ENCODE data around the gene TBX4. TPM values are rescaled to one million over a fixed set of nuclear protein-coding genes. Genes with fewer than 3 reads are reported as not detected.

The TBX4 gene
- total and polyA plus RNA-seq, 2 experiments from 2014 or later, result 13.9 to 15.4 TPM

- H4K20me1 ChIP-seq (ENCODE audit: insufficient read depth, poor library complexity, severe bottlenecking), result no peaks in the 10 kb centered on the region
- TF ChIP-seq EZH2phosphoT487 (IDR thresholded peaks at IDR 0.05; ENCODE audit: low read depth, severe bottlenecking, unreplicated experiment) (no peak), EZH2 (IDR thresholded peaks at IDR 0.05; ENCODE audit: borderline replicate concordance) (no peak), CTCF (IDR thresholded peaks at IDR 0.05; ENCODE audit: poor library complexity) (no peak)
- peaks cover 3% of the 10 kb centered on the region for H3K27me3 ChIP-seq
These were observed 12.6 kb downstream of the TBX4 start for GRCh38 chr17:61464843-61465180.

GRCh38 chr17:61465550-61466237 is 13.5 kb downstream of the TBX4 start:
- H3K79me2 ChIP-seq, result peaks cover 67% of the 10 kb centered on the region
- no peaks in the 10 kb centered on the region for H3K36me3 ChIP-seq (replicated peaks; ENCODE audit: insufficient read depth, low read depth)
- H3K27me3 ChIP-seq, result no peaks in the 10 kb centered on the region
- no peak for TF ChIP-seq EZH2phosphoT487 (IDR thresholded peaks at IDR 0.05; ENCODE audit: low read depth, severe bottlenecking, unreplicated experiment)
- TF ChIP-seq EZH2 (IDR thresholded peaks at IDR 0.05; ENCODE audit: borderline replicate concordance), result no peak
- no peak for TF ChIP-seq CTCF (IDR thresholded peaks at IDR 0.05; ENCODE audit: poor library complexity)
- WGBS (ENCODE audit: low lambda C conversion rate, missing lambda C conversion rate), result 79% methylated on average over 17 of the region's 17 CpGs
- H2AFZ ChIP-seq, result no peak overlapping the region
- H4K20me1 ChIP-seq (ENCODE audit: insufficient read depth, poor library complexity, severe bottlenecking), result no peaks in the 10 kb centered on the region
- no peaks in the 10 kb centered on the region for H3K9me3 ChIP-seq (ENCODE audit: low read depth)
- no peak overlapping the region for H3K4me3 ChIP-seq
- H3K27ac ChIP-seq, result peak overlapping the region; percentile 60
- H3K4me1 ChIP-seq (ENCODE audit: insufficient read depth), result peaks cover 50% of the 10 kb centered on the region
- H3K9me2 ChIP-seq (replicated peaks; ENCODE audit: insufficient read depth), result no peaks in the 10 kb centered on the region
- no peak overlapping the region for H3K4me2 ChIP-seq
- no peak for DNase-seq (ENCODE audit: low spot score)

More at GRCh38 chr17:61464843-61465180, 12.6 kb downstream of the TBX4 start:
- Histone ChIP-seq H3K36me3 (replicated peaks; ENCODE audit: insufficient read depth, low read depth) (no peaks in the 10 kb centered on the region), H2AFZ (no peak overlapping the region), H3K4me3 (no peak overlapping the region), H3K79me2 (peaks cover 65% of the 10 kb centered on the region), H3K9me3 (ENCODE audit: low read depth) (no peaks in the 10 kb centered on the region), H3K4me1 (ENCODE audit: insufficient read depth) (peaks cover 59% of the 10 kb centered on the region), H3K27ac (peak overlapping the region; percentile 98), H3K9me2 (replicated peaks; ENCODE audit: insufficient read depth) (no peaks in the 10 kb centered on the region), H3K4me2 (no peak overlapping the region)
- 44% methylated on average over 3 of the region's 3 CpGs for WGBS (ENCODE audit: low lambda C conversion rate, missing lambda C conversion rate)
- no peak for DNase-seq (ENCODE audit: low spot score)

GRCh38 chr17:61466246-61466645 is 14.0 kb downstream of the TBX4 start:
- peaks cover 45% of the 10 kb centered on the region for H3K4me1 ChIP-seq (ENCODE audit: insufficient read depth)
- H3K4me2 ChIP-seq, result no peak overlapping the region
- WGBS (ENCODE audit: low lambda C conversion rate, missing lambda C conversion rate), result 92% methylated on average over 7 of the region's 7 CpGs

More at GRCh38 chr17:61466246-61466645, 14.0 kb downstream of the TBX4 start:
- TF ChIP-seq EZH2phosphoT487 (IDR thresholded peaks at IDR 0.05; ENCODE audit: low read depth, severe bottlenecking, unreplicated experiment), result no peak
- TF ChIP-seq CTCF (IDR thresholded peaks at IDR 0.05; ENCODE audit: poor library complexity), result no peak
- no peak for TF ChIP-seq EZH2 (IDR thresholded peaks at IDR 0.05; ENCODE audit: borderline replicate concordance)
- Histone ChIP-seq H3K9me3 (ENCODE audit: low read depth) (no peaks in the 10 kb centered on the region), H3K4me3 (no peak overlapping the region), H3K9me2 (replicated peaks; ENCODE audit: insufficient read depth) (no peaks in the 10 kb centered on the region), H4K20me1 (ENCODE audit: insufficient read depth, poor library complexity, severe bottlenecking) (no peaks in the 10 kb centered on the region), H2AFZ (no peak overlapping the region), H3K27ac (peak overlapping the region; percentile 60), H3K79me2 (peaks cover 72% of the 10 kb centered on the region), H3K36me3 (replicated peaks; ENCODE audit: insufficient read depth, low read depth) (no peaks in the 10 kb centered on the region), H3K27me3 (no peaks in the 10 kb centered on the region)
- DNase-seq (ENCODE audit: low spot score), result no peak
